Subcutaneous abdominal adipose tissue (tissue), 5 donors: Measurements from ENCODE around the gene POMGNT2.

Experiments
- H3K27ac ChIP-seq: one replicate; pipeline ENCODE4 v1.7.0; 2013; ENCODE audit warnings: low read depth, mild to moderate bottlenecking, inconsistent platforms, low read length, moderate library complexity
- H3K27me3 ChIP-seq, 5 donors: one replicate each; pipeline ENCODE4 v1.7.0; 2013; ENCODE audit warnings: low read length in 5 of 5, inconsistent platforms in 1 of 5; ENCODE audit not compliant: control insufficient read depth in 5 of 5, insufficient read depth in 4 of 5
- H3K36me3 ChIP-seq, 5 donors: one replicate each; pipeline ENCODE4 v1.7.0; 2013; ENCODE audit warnings: low read length in 5 of 5; ENCODE audit not compliant: control insufficient read depth in 5 of 5, insufficient read depth in 5 of 5
- H3K4me1 ChIP-seq, 5 donors: one replicate each; pipeline ENCODE4 v1.7.0; 2013; ENCODE audit warnings: low read length in 5 of 5, mild to moderate bottlenecking in 3 of 5, moderate library complexity in 1 of 5; ENCODE audit not compliant: control insufficient read depth in 5 of 5, insufficient read depth in 5 of 5
- H3K4me3 ChIP-seq, 5 donors: one replicate each; pipeline ENCODE4 v1.7.0; 2013; ENCODE audit warnings: low read length in 5 of 5, low read depth in 1 of 5
- H3K9ac ChIP-seq, 5 donors: one replicate each; pipeline ENCODE4 v1.7.0; 2013; ENCODE audit warnings: low read length in 5 of 5, mild to moderate bottlenecking in 4 of 5, moderate library complexity in 3 of 5
- H3K9me3 ChIP-seq, 5 donors: one replicate each; pipeline ENCODE4 v1.7.0; 2013; ENCODE audit warnings: low read length in 5 of 5; ENCODE audit not compliant: control insufficient read depth in 5 of 5
- donor health status: healthy.
- donor health status: healthy.
- donor health status: healthy.
- donor health status: healthy.
- donor health status: healthy.

Gene POMGNT2

DNA sequence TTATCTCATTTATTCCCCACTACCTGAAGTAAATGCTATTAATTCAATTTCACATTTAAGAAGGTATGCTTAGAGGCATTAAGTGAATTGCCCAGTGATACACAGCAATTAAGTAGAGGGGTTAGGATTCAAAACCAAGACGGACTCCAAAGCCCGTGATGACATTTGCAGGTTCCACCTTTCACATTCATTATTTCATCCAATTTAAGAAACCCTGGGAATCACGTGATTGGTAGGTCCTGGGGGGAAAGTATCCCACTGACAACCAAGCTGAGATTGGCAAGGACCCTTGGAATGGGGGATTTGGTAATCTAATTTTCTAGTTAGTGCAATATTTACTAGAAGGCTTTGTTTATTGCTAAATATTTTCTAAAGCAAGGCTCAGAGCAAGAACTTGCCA lies 1.8 kb downstream of the POMGNT2 start:
- peaks cover 6 to 25% (median 17%) of the 10 kb centered on the region in 5 donors for H3K4me1 ChIP-seq
- H3K27me3 ChIP-seq: no peaks in the 10 kb centered on the region
- H3K36me3 ChIP-seq: no peaks in the 10 kb centered on the region
- H3K27ac ChIP-seq: no peak overlapping the region
- H3K9ac ChIP-seq: no peak overlapping the region
- H3K4me3 ChIP-seq: no peak overlapping the region
- H3K9me3 ChIP-seq: no peaks in the 10 kb centered on the region

DNA sequence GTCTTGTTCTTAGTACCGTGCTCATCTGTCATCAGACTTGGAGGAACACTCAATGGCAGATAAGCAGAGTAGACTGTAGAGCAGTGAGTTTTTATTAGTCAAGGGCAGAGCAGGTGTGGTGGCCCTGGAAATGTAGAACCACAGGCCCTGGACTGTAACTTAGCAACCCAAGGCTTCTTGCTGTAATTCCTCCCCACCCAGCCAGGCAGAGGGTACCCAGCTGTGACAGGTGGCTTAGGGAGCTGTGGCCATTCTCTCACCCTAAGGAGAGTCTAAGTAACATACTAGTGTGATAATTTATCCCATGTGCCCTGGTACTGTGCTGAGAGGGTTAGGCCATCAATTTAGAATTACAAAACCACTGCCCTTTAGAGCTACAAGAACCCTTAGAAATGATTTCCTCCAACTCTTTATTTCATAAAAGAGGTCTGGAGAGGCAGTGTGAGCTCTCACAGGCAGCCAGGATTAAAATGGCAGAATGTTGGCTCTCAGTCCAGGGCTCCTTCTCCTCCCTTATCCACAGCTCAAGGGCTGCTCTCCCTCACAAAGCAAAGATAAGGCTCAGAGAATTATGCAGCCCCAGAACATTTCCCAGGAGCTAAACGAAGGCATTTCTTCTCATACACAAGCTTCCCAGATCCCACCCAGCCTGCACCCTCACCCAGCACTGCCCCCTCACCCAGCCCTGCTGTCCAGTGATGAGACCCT lies 3.0 kb downstream of the POMGNT2 start:
- Histone ChIP-seq H3K27ac (no peak overlapping the region), H3K4me3 (no peak overlapping the region)

DNA sequence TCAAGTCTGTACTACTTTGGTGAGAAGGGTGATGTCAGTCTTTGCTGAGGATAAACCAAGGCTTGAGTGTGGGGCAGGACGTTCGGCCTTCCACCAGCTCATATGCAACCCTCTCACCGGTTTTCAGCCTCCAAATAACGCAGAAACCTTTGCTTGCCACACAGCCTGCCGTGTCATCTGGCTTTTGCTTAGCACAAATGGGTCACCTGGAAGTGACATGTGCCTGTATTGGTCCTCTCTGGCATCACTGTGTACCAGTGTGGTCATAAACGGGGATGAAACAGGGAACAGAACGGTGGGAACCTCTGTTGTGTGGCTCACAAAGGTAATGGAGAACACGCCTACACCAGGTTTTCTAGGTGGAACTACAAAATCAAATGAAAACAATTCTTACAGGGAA lies 7.1 kb downstream of the POMGNT2 start:
- H3K4me1 ChIP-seq: peaks cover 0 to 10% (median under 1%) of the 10 kb centered on the region in 5 donors
- no peaks in the 10 kb centered on the region for H3K36me3 ChIP-seq
- H3K9me3 ChIP-seq: no peaks in the 10 kb centered on the region
- H3K27ac ChIP-seq: no peak overlapping the region
- H3K9ac ChIP-seq: no peak overlapping the region
- H3K27me3 ChIP-seq: no peaks in the 10 kb centered on the region
- H3K4me3 ChIP-seq: no peak overlapping the region

More for the DNA sequence above, 3.0 kb downstream of the POMGNT2 start:
- Histone ChIP-seq H3K9ac (no peak overlapping the region), H3K9me3 (no peaks in the 10 kb centered on the region), H3K4me1 (peaks cover 6 to 25% (median 17%) of the 10 kb centered on the region in 5 donors), H3K27me3 (no peaks in the 10 kb centered on the region), H3K36me3 (no peaks in the 10 kb centered on the region)

DNA sequence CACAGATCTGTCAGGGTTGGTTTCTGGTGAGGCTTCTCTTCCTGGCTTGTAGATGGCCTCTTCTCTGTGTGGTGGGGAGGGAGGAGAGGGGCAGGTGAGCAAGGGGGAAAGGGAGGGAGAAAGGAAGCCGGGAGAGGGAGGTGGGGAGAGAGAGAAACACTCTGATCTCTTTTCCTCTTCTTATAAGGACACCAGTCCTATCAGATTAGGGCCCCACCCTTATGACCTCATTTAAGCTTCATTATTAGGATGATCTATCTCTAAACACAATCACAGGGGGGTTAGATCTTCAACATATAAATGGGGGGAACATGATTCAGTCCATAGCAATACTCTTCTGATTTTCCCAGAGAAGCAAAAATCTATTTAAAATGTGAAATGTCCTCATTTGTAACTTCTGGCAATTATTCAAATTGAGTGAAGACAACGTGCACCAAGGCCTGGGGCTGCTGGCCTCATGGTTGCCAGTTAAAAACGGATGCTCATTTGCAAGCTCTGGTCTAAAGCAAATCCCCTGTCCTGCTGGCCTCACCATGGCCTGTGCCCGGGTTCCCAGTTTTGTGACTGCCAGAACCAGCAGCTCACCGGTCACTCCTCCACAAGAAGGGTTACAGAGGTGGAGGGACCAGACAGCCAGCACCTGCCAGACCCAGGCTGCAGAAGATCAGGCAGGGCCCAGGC lies 8.3 kb downstream of the POMGNT2 start:
- H3K36me3 ChIP-seq: no peaks in the 10 kb centered on the region
- no peaks in the 10 kb centered on the region for H3K9me3 ChIP-seq
- H3K4me3 ChIP-seq: no peak overlapping the region
- H3K9ac ChIP-seq: no peak overlapping the region
- no peak overlapping the region for H3K27ac ChIP-seq
- H3K27me3 ChIP-seq: no peaks in the 10 kb centered on the region
- H3K4me1 ChIP-seq: peaks cover 0 to 10% (median 0%) of the 10 kb centered on the region in 5 donors

DNA sequence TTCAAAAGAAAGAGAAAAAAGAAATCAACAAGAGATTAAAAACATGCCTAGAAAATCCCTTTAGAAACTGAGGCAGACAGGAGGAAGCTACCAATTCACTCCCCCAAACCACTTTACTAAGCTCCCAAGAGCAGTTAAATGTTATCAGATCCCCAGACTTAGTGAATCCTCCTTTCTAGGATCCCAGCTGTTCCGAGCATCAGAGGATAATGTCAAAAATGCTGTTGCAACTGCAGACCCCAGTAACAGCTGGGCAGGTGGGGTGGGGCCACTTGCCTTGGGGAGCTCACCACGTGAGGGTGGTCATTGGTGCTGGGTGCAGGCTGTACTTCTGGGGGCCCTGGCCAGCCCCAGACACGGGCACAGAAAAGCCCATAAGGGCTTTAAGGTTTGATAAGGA lies 9.1 kb downstream of the POMGNT2 start:
- Histone ChIP-seq H3K4me3 (no peak overlapping the region), H3K27ac (no peak overlapping the region)

DNA sequence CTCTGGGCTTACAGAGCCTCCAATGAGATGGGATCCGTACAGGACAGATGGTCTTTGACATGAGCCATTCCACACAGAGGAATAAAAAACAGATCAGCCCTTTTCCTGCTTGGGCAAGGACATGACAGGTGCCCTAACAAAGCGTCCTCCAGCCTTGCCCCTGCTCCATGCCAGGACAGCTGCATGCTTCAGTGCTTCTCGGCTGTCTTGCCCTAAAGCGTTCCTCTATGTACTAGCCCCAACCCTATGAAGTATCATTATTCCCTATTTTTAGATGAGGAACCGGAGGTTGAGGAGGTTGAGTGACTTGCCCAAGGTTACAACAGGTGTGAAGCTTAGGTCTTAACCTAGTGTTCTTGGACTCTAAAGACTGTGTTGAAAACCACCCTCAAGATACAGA lies 10.5 kb downstream of the POMGNT2 start:
- no peak overlapping the region for H3K4me3 ChIP-seq
- H3K4me1 ChIP-seq: peaks cover 0 to 10% (median 0%) of the 10 kb centered on the region in 5 donors
- H3K27me3 ChIP-seq: no peaks in the 10 kb centered on the region
- H3K9ac ChIP-seq: no peak overlapping the region
- no peaks in the 10 kb centered on the region for H3K36me3 ChIP-seq
- H3K9me3 ChIP-seq: no peaks in the 10 kb centered on the region
- H3K27ac ChIP-seq: no peak overlapping the region

More for the DNA sequence above, 9.1 kb downstream of the POMGNT2 start:
- H3K9ac ChIP-seq: no peak overlapping the region
- peaks cover 0 to 10% (median 0%) of the 10 kb centered on the region in 5 donors for H3K4me1 ChIP-seq
- H3K27me3 ChIP-seq: no peaks in the 10 kb centered on the region
- H3K36me3 ChIP-seq: no peaks in the 10 kb centered on the region
- no peaks in the 10 kb centered on the region for H3K9me3 ChIP-seq

DNA sequence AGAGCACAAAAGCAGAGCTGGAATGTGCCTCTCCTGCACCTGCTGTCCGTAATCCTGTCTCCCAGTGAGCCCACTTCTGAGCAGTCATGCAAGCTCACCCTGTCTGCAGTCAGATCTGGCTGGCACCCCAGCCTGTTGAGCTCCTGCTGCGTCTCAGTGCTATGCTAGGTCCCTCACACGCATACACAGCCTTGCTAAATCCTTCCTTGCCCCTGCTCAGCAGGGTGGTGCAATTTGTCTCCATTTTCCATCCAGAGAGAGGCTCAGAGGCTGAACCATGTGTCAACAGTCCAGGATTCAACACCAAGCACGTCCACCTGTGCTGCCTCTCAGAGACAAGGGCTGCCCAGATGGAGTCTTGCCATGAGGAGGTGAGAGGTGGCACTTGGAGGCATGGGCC lies 11.0 kb downstream of the POMGNT2 start:
- Histone ChIP-seq H3K9ac (no peak overlapping the region), H3K4me1 (peaks cover 0 to 10% (median 0%) of the 10 kb centered on the region in 5 donors), H3K36me3 (no peaks in the 10 kb centered on the region), H3K27me3 (no peaks in the 10 kb centered on the region), H3K9me3 (no peaks in the 10 kb centered on the region), H3K4me3 (no peak overlapping the region), H3K27ac (no peak overlapping the region)

DNA sequence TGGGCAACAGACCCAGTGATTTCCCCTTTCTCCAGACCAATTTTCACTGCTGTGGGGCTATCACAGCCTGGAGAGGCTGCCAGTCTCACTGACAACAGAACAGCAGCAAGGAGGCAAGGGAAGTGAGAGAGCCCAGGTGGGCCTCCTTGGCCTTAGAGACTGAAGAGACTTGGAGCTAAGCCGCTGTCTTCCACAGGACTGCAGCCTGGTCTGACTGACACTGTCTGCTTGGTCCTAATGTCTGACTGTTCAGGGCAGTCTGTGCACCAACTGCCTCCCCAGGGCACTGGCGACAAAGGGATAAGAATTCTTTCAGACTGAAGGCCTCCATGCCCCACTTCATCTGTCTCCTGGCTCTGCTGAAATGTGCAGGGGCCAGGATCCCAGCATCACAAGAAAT lies 11.5 kb downstream of the POMGNT2 start:
- no peak overlapping the region for H3K27ac ChIP-seq
- no peaks in the 10 kb centered on the region for H3K27me3 ChIP-seq
- H3K9ac ChIP-seq: no peak overlapping the region
- H3K4me1 ChIP-seq: peaks cover 0 to 10% (median 0%) of the 10 kb centered on the region in 5 donors
- H3K9me3 ChIP-seq: no peaks in the 10 kb centered on the region
- H3K36me3 ChIP-seq: no peaks in the 10 kb centered on the region
- H3K4me3 ChIP-seq: no peak overlapping the region

DNA sequence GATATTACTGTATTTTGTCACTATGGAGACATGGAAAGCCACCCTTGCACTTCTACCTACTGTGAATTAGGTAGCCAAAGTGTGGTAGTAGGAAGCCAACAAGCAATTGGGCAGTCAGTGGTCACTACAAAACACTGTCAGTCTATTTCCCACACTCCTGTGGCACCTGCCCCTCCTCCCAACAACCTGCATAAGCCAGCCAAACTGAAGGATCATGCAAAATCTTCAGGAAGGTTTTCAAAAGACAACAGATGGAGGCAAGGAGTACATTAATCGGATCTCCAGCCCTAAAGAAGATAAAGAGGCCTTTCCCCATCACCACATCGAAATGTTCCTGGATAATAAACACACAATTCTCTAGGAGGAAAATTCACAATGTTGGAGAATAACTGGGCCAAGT lies 11.9 kb downstream of the POMGNT2 start:
- no peak overlapping the region for H3K9ac ChIP-seq
- no peak overlapping the region for H3K27ac ChIP-seq

DNA sequence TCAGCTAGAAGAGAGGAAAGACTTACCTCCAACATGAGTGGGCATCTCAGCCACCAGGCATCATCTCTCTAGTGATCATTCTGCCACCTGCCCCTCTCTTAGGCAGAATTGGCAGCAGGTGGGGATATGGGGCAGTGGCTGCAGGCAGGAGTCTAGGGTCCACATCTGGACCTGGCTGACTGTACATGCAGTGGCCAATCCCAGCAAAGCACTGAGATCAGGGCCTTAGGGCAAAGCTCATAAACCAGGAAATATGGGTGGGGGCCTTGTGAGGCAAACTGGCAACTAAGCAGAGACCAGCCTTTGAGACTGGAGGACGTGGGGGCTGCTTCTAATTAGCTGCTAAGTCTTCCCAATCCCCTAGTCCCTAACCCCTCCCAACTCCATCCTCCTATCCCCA lies 12.9 kb downstream of the POMGNT2 start:
- no peak overlapping the region for H3K9ac ChIP-seq
- H3K4me1 ChIP-seq: peaks cover 0 to 10% (median 0%) of the 10 kb centered on the region in 5 donors
- H3K27ac ChIP-seq: no peak overlapping the region
- H3K9me3 ChIP-seq: no peaks in the 10 kb centered on the region
- no peaks in the 10 kb centered on the region for H3K27me3 ChIP-seq
- peaks cover 0 to 3% (median 0%) of the 10 kb centered on the region in 5 donors for H3K36me3 ChIP-seq
- H3K4me3 ChIP-seq: no peak overlapping the region

More for the DNA sequence above, 11.9 kb downstream of the POMGNT2 start:
- H3K4me1 ChIP-seq: peaks cover 0 to 10% (median 0%) of the 10 kb centered on the region in 5 donors
- no peaks in the 10 kb centered on the region for H3K27me3 ChIP-seq
- no peaks in the 10 kb centered on the region for H3K9me3 ChIP-seq
- H3K4me3 ChIP-seq: no peak overlapping the region
- no peaks in the 10 kb centered on the region for H3K36me3 ChIP-seq
